Measurements from ENCODE around the gene KLRF2.

Gene KLRF2

GRCh38 chr12:9941838-9942237 lies 60.5 kb downstream of the KLRF2 start:
- no peak for DNase-seq

- DNase-seq, result peak; percentile 4
These were observed 62.0 kb downstream of the KLRF2 start for GRCh38 chr12:9943240-9943639.

GRCh38 chr12:9944391-9944790 lies 63.1 kb downstream of the KLRF2 start:
- no peak for DNase-seq
